SHP77 treated with DMSO at 0.1 percent for 48 hours (cell line): Measurements from ENCODE around the gene ANGPTL8.

ENCODE experiments used
- DNase-seq: peaks from one replicate; lab custom pipeline; 2025; lab: John Stamatoyannopoulos, UW

The ANGPTL8 gene

GRCh38 chr19:11236324-11237301 is 2.8 kb upstream of the ANGPTL8 start:
- DNase-seq, result no peak

- no peak for DNase-seq
These were observed 2.1 kb upstream of the ANGPTL8 start for GRCh38 chr19:11237321-11237720.

GRCh38 chr19:11238041-11238440 is 1.4 kb upstream of the ANGPTL8 start:
- no peak for DNase-seq

GRCh38 chr19:11238781-11239376 is 540 bp upstream of the ANGPTL8 start:
- no peak for DNase-seq

GRCh38 chr19:11240008-11240444 is 607 bp downstream of the ANGPTL8 start:
- no peak for DNase-seq

- no peak for DNase-seq
These were observed 2.6 kb downstream of the ANGPTL8 start for GRCh38 chr19:11242025-11242424.

GRCh38 chr19:11242864-11243797 is 3.7 kb downstream of the ANGPTL8 start:
- peak; percentile 24 for DNase-seq

- no peak for DNase-seq
These were observed 4.4 kb downstream of the ANGPTL8 start for GRCh38 chr19:11243798-11244169.

- DNase-seq, result no peak
These were observed 5.6 kb downstream of the ANGPTL8 start for GRCh38 chr19:11244846-11245589.

- no peak for DNase-seq
These were observed 7.5 kb downstream of the ANGPTL8 start for GRCh38 chr19:11246941-11247340.

- no peak for DNase-seq
These were observed 8.0 kb downstream of the ANGPTL8 start for GRCh38 chr19:11247391-11247790.

GRCh38 chr19:11247934-11248333 is 8.5 kb downstream of the ANGPTL8 start:
- no peak for DNase-seq

GRCh38 chr19:11248852-11249251 is 9.4 kb downstream of the ANGPTL8 start:
- no peak for DNase-seq

- DNase-seq, result no peak
These were observed 11.8 kb downstream of the ANGPTL8 start for GRCh38 chr19:11251217-11251616.

- DNase-seq, result no peak
These were observed 12.4 kb downstream of the ANGPTL8 start for GRCh38 chr19:11251650-11252314.

- DNase-seq, result no peak
These were observed 13.4 kb downstream of the ANGPTL8 start for GRCh38 chr19:11252665-11253355.

- DNase-seq, result no peak
These were observed 15.2 kb downstream of the ANGPTL8 start for GRCh38 chr19:11254666-11255065.

GRCh38 chr19:11256189-11256588 is 16.8 kb downstream of the ANGPTL8 start:
- no peak for DNase-seq

- DNase-seq, result no peak
These were observed 18.5 kb downstream of the ANGPTL8 start for GRCh38 chr19:11257846-11258380.

GRCh38 chr19:11260996-11261395 is 21.6 kb downstream of the ANGPTL8 start:
- no peak for DNase-seq
